ENCODE results near the gene APPL2.

The APPL2 gene

DNA sequence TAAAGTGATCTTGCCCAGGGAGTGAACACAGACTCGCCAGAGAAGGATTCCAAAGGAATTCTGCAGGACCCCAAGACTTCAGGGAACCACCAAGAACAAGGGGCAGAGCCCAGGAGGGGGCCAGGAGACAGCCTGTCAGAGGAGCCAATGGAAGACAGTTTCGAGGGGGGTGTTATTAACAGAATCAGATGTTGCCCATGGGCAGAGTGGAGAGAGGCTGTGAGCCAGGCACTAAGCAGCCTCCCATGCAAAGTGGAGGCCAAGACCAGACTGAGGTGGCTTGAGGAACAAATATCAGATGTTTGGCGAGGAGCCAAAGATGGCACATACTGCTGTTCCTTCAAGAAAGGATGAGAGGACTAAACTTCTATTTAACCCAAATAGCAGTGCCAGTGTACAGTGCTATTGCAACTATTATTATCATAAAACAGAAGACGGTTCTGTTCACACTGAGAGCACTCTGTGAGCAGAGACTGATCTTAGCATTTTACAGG, 12.6 kb downstream of the APPL2 start:
- H3K36me3 ChIP-seq (ENCODE audit: insufficient read depth, low read length) = no peaks in the 10 kb centered on the region
- H3K27me3 ChIP-seq (ENCODE audit: insufficient read depth, low read length) = no peaks in the 10 kb centered on the region
- H4K20me1 ChIP-seq (ENCODE audit: insufficient read depth, low read length) = no peaks in the 10 kb centered on the region
- H2AFZ ChIP-seq (ENCODE audit: low read length) = no peak overlapping the region
- H3F3A ChIP-seq (ENCODE audit: insufficient read depth, low read length) = no peaks in the 10 kb centered on the region
- no peak overlapping the region for H3K27ac ChIP-seq (ENCODE audit: low read depth, low read length, poor library complexity, severe bottlenecking)
- H3K4me1 ChIP-seq (ENCODE audit: insufficient read depth, low read length, severe bottlenecking) = no peaks in the 10 kb centered on the region
- no peak overlapping the region for H3K9ac ChIP-seq (ENCODE audit: low read length)
- no peaks in the 10 kb centered on the region for H3K9me2 ChIP-seq (ENCODE audit: low read depth, low read length)
- TF ChIP-seq, protein P1, sequence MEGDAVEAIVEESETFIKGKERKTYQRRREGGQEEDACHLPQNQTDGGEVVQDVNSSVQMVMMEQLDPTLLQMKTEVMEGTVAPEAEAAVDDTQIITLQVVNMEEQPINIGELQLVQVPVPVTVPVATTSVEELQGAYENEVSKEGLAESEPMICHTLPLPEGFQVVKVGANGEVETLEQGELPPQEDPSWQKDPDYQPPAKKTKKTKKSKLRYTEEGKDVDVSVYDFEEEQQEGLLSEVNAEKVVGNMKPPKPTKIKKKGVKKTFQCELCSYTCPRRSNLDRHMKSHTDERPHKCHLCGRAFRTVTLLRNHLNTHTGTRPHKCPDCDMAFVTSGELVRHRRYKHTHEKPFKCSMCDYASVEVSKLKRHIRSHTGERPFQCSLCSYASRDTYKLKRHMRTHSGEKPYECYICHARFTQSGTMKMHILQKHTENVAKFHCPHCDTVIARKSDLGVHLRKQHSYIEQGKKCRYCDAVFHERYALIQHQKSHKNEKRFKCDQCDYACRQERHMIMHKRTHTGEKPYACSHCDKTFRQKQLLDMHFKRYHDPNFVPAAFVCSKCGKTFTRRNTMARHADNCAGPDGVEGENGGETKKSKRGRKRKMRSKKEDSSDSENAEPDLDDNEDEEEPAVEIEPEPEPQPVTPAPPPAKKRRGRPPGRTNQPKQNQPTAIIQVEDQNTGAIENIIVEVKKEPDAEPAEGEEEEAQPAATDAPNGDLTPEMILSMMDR (IDR thresholded peaks at IDR 0.05; ENCODE audit: low read length) = no peak
- no peak for TF ChIP-seq EZH2 (IDR thresholded peaks at IDR 0.05; ENCODE audit: borderline replicate concordance, low read length)
- no peaks in the 10 kb centered on the region for H3K79me2 ChIP-seq (ENCODE audit: insufficient read depth, low read length)
- H3K4me2 ChIP-seq (ENCODE audit: low read length) = no peak overlapping the region
- H3K9me3 ChIP-seq (ENCODE audit: low read length) = no peaks in the 10 kb centered on the region
- H3K4me3 ChIP-seq (ENCODE audit: low read depth, low read length, poor library complexity, severe bottlenecking) = no peak overlapping the region

DNA sequence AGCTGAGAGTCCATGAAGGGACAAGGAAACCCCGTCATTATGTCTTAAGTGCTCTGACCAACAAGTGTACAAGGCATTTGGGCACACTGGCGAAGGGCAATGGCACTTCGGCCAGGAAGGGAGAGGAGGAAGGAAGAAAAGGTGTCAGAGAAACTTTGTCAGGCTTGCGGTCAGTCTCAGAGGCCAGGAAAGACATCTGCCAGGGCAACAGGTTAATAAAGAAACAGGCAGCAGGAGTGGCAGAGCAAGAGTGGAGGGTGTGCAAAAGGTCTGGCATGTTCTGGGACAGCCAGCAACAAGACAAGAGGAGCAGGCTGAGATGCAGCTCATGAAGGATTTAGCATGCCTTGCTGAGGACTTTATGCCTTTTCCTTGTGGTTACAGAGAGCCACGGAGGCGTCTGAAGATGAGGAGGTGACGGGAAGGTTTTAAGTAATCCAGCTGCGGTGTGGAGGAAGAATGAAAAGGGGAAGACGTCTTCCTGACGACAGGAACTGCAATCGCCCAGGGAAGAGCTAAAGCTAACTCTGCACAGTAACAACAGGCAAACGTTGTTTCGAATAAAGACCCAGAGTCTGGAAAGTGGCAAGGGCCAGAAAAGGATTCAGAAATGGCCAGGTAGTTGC, 13.1 kb downstream of the APPL2 start:
- Histone ChIP-seq H3F3A (ENCODE audit: insufficient read depth, low read length) (no peaks in the 10 kb centered on the region), H2AFZ (ENCODE audit: low read length) (no peak overlapping the region), H3K4me1 (ENCODE audit: insufficient read depth, low read length, severe bottlenecking) (no peaks in the 10 kb centered on the region), H3K79me2 (ENCODE audit: insufficient read depth, low read length) (no peaks in the 10 kb centered on the region), H3K9ac (ENCODE audit: low read length) (no peak overlapping the region), H3K27ac (ENCODE audit: low read depth, low read length, poor library complexity, severe bottlenecking) (no peak overlapping the region), H3K36me3 (ENCODE audit: insufficient read depth, low read length) (no peaks in the 10 kb centered on the region), H3K9me2 (ENCODE audit: low read depth, low read length) (no peaks in the 10 kb centered on the region), H3K4me2 (ENCODE audit: low read length) (no peak overlapping the region), H4K20me1 (ENCODE audit: insufficient read depth, low read length) (no peaks in the 10 kb centered on the region), H3K4me3 (ENCODE audit: low read depth, low read length, poor library complexity, severe bottlenecking) (no peak overlapping the region), H3K27me3 (ENCODE audit: insufficient read depth, low read length) (no peaks in the 10 kb centered on the region), H3K9me3 (ENCODE audit: low read length) (no peaks in the 10 kb centered on the region)
- no peak for TF ChIP-seq EZH2 (IDR thresholded peaks at IDR 0.05; ENCODE audit: borderline replicate concordance, low read length)
- TF ChIP-seq, protein P1 (IDR thresholded peaks at IDR 0.05; ENCODE audit: low read length) = no peak

DNA sequence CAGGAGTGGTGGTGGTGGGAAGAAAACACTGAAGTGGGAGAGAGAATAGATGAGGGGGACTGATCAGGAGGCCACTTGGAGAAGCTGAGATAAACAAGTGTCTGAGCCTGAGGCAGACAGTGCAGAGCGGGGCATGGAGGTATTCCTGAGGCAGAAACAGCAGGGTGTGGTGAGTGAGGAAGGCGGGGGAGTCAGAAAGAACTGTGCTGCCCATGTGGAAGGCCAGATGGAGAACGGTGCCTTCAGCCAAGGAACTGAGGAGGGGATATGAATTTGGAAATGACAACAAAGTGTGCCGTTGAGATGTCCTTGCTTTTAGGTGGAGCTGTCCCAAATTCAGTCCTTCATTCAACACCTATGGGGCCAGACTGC, 13.7 kb downstream of the APPL2 start:
- Histone ChIP-seq H3K27me3 (ENCODE audit: insufficient read depth, low read length) (no peaks in the 10 kb centered on the region), H3K4me2 (ENCODE audit: low read length) (no peak overlapping the region), H3K9me3 (ENCODE audit: low read length) (no peaks in the 10 kb centered on the region), H3K4me3 (ENCODE audit: low read depth, low read length, poor library complexity, severe bottlenecking) (no peak overlapping the region), H3K9ac (ENCODE audit: low read length) (no peak overlapping the region), H3K27ac (ENCODE audit: low read depth, low read length, poor library complexity, severe bottlenecking) (no peak overlapping the region), H3F3A (ENCODE audit: insufficient read depth, low read length) (no peaks in the 10 kb centered on the region), H3K9me2 (ENCODE audit: low read depth, low read length) (no peaks in the 10 kb centered on the region), H4K20me1 (ENCODE audit: insufficient read depth, low read length) (no peaks in the 10 kb centered on the region), H3K4me1 (ENCODE audit: insufficient read depth, low read length, severe bottlenecking) (no peaks in the 10 kb centered on the region), H2AFZ (ENCODE audit: low read length) (no peak overlapping the region), H3K36me3 (ENCODE audit: insufficient read depth, low read length) (no peaks in the 10 kb centered on the region), H3K79me2 (ENCODE audit: insufficient read depth, low read length) (no peaks in the 10 kb centered on the region)
- TF ChIP-seq EZH2 (IDR thresholded peaks at IDR 0.05; ENCODE audit: borderline replicate concordance, low read length) = no peak
- TF ChIP-seq, protein P1 (IDR thresholded peaks at IDR 0.05; ENCODE audit: low read length) = no peak

All from OCI-LY1 (cell line).